ENCODE results near the gene EEF2K.

- TF ChIP-seq CTCF (IDR thresholded peaks at IDR 0.05) (no peak), POLR2AphosphoS5 (IDR thresholded peaks at IDR 0.05) (no peak)
These were observed 64.4 kb downstream of the EEF2K start for GRCh38 chr16:22270525-22270924.

All from prostate gland (tissue), 2 donors.